Cardiac muscle cell (in vitro differentiated cells and primary cell): ENCODE results near the gene FBXO47. TPM values are rescaled to one million over a fixed set of nuclear protein-coding genes. Genes with fewer than 3 reads are reported as not detected.

Experiments
- DNase-seq, 2 donors: peaks; one replicate each; pipeline versions ENCODE4 v3.0.0 to v3.0.0-alpha.2; 2010 to 2017; ENCODE audit warnings: low read depth in 1 of 2, low spot score in 1 of 2
- H3K27ac ChIP-seq: fragments of 200-600 bp; sonication (generic); 2 replicates; pipeline ENCODE4 v1.5.1; 2016
- H3K27me3 ChIP-seq: fragments of 200-600 bp; sonication (generic); 2 replicates; pipeline ENCODE4 v1.6.0; 2016; ENCODE audit warnings: control low read depth
- H3K36me3 ChIP-seq: fragments of 200-600 bp; sonication (generic); 2 replicates; pipeline ENCODE4 v1.5.1; 2016; ENCODE audit warnings: control low read depth
- H3K4me1 ChIP-seq: fragments of 200-600 bp; sonication (generic); 2 replicates; pipeline ENCODE4 v1.8.1; 2017; ENCODE audit warnings: low read depth, mild to moderate bottlenecking, mixed run types
- H3K4me3 ChIP-seq: fragments of 200-600 bp; sonication (generic); 2 replicates; pipeline ENCODE4 v1.5.1; 2016; ENCODE audit warnings: mild to moderate bottlenecking
- H3K9me3 ChIP-seq: fragments of 200-600 bp; sonication (generic); 2 replicates; pipeline ENCODE4 v1.5.1; 2017; ENCODE audit warnings: low read depth, mild to moderate bottlenecking, control low read depth
- polyA plus RNA-seq: library from polyadenylated mRNA; unstranded; fragments of >200 nt; fragmentation: Nextera tagmentation; extraction: Ambion mirVana; gene quantifications from 2 replicates; pipeline ENCODE4 v1.2.1, GENCODE V29; 2016
- total RNA-seq: library from RNA; depleted of rRNA; stranded (reverse); fragments of >200 nt; gene quantifications from 2 replicates; pipeline ENCODE4 v1.2.3, GENCODE V29; 2016
- TF ChIP-seq, protein P1 (sequence below): IDR thresholded peaks from 2 replicates; pipeline ENCODE4 v1.5.1; 2012; ENCODE audit warnings: low read depth, mild to moderate bottlenecking, low read length

FBXO47 gene
- total and polyA plus RNA-seq, 2 experiments from 2014 or later = not detected

DNA sequence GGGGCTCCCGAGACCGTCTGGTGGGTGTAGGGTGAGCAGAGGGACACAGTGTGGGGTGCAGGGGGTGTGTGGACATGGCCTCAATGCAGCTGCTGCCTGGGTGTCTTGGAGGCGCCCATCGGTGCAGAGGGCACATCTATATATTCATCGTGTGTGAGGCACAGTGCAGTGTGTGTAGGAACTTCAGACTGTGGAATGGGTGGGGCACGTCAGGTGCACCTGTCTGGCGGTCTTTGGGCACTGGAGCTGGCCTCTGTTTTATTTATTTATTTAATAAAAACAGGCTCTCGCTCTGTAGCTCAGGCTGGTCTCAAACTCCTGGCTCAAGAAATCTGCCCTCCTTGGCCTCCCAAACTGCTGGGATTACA is 80.6 kb downstream of the FBXO47 start:
- no peak overlapping the region for H3K4me3 ChIP-seq
- peaks cover 7% of the 10 kb centered on the region for H3K36me3 ChIP-seq
- H3K27me3 ChIP-seq = no peaks in the 10 kb centered on the region
- peak overlapping the region; percentile 60 for H3K27ac ChIP-seq
- no peak for DNase-seq
- no peaks in the 10 kb centered on the region for H3K9me3 ChIP-seq
- peaks cover 31% of the 10 kb centered on the region for H3K4me1 ChIP-seq
- TF ChIP-seq, protein P1, sequence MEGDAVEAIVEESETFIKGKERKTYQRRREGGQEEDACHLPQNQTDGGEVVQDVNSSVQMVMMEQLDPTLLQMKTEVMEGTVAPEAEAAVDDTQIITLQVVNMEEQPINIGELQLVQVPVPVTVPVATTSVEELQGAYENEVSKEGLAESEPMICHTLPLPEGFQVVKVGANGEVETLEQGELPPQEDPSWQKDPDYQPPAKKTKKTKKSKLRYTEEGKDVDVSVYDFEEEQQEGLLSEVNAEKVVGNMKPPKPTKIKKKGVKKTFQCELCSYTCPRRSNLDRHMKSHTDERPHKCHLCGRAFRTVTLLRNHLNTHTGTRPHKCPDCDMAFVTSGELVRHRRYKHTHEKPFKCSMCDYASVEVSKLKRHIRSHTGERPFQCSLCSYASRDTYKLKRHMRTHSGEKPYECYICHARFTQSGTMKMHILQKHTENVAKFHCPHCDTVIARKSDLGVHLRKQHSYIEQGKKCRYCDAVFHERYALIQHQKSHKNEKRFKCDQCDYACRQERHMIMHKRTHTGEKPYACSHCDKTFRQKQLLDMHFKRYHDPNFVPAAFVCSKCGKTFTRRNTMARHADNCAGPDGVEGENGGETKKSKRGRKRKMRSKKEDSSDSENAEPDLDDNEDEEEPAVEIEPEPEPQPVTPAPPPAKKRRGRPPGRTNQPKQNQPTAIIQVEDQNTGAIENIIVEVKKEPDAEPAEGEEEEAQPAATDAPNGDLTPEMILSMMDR = no peak

Other genes with a start within 250 kb of the FBXO47 start
- 4.9 and 7.4 TPM in 2 replicates for gene CISD3, start 237.1 kb downstream of the FBXO47 start, total RNA-seq
- 20.6 and 29.7 TPM in 2 replicates for gene CISD3, start 237.1 kb downstream of the FBXO47 start, polyA plus RNA-seq
- gene PCGF2, start 219.1 kb downstream of the FBXO47 start, total RNA-seq = 14.4 and 21.7 TPM in 2 replicates
- 10.7 and 12.2 TPM in 2 replicates for gene PCGF2, start 219.1 kb downstream of the FBXO47 start, polyA plus RNA-seq
- 166 and 188 TPM in 2 replicates for gene PSMB3, start 214.7 kb downstream of the FBXO47 start, total RNA-seq
- 333 and 379 TPM in 2 replicates for gene PSMB3, start 214.7 kb downstream of the FBXO47 start, polyA plus RNA-seq
- gene PIP4K2B, start 167.8 kb downstream of the FBXO47 start, total RNA-seq = 98.7 and 116 TPM in 2 replicates
- gene PIP4K2B, start 167.8 kb downstream of the FBXO47 start, polyA plus RNA-seq = 17.4 and 23.3 TPM in 2 replicates
- gene CWC25, start 142.1 kb downstream of the FBXO47 start, total RNA-seq = 6.4 and 14.6 TPM in 2 replicates
- 9.4 and 19.9 TPM in 2 replicates for gene CWC25, start 142.1 kb downstream of the FBXO47 start, polyA plus RNA-seq
- gene RPL23, start 113.7 kb downstream of the FBXO47 start, total RNA-seq = 2,451 and 2,692 TPM in 2 replicates
- 567 and 626 TPM in 2 replicates for gene RPL23, start 113.7 kb downstream of the FBXO47 start, polyA plus RNA-seq
- gene LASP1, start 97.3 kb downstream of the FBXO47 start, total RNA-seq = 46.0 and 51.2 TPM in 2 replicates
- gene LASP1, start 97.3 kb downstream of the FBXO47 start, polyA plus RNA-seq = 28.1 and 38.0 TPM in 2 replicates
- 8.4 and 25.0 TPM in 2 replicates for gene PLXDC1, start 184.2 kb upstream of the FBXO47 start, total RNA-seq
- gene PLXDC1, start 184.2 kb upstream of the FBXO47 start, polyA plus RNA-seq = 6.3 and 6.6 TPM in 2 replicates
- 0.12 TPM in 1 of 2 replicates, not detected in the other for gene ARL5C, start 198.8 kb upstream of the FBXO47 start, total RNA-seq
- gene ARL5C, start 198.8 kb upstream of the FBXO47 start, polyA plus RNA-seq = not detected in 2 replicates
- gene CACNB1, start 230.3 kb upstream of the FBXO47 start, total RNA-seq = 17.3 and 27.6 TPM in 2 replicates
- gene CACNB1, start 230.3 kb upstream of the FBXO47 start, polyA plus RNA-seq = 41.6 and 57.1 TPM in 2 replicates
- 2,476 and 3,028 TPM in 2 replicates for gene RPL19, start 232.9 kb upstream of the FBXO47 start, total RNA-seq
- gene RPL19, start 232.9 kb upstream of the FBXO47 start, polyA plus RNA-seq = 761 and 822 TPM in 2 replicates